SK-N-SH (cell line): ENCODE data around the gene SAMD4A. TPM values are rescaled to one million over a fixed set of nuclear protein-coding genes. Genes with fewer than 3 reads are reported as not detected.

Experiments used
- CTCF ChIA-PET: fragments of 300-600, 350-600 bp; formaldehyde crosslinking; extraction: SDS; loops from one replicate; lab custom pipeline; 2021; lab: Yijun Ruan, JAX
- POLR2A ChIA-PET: fragments of 350-600 bp; sonication (Branson Sonifier 250); formaldehyde crosslinking; extraction: SDS; loops from one replicate; lab custom pipeline; 2020; ENCODE audit warnings: antibody characterized with exemption, inconsistent platforms; lab: Yijun Ruan, JAX
- DNase-seq: peaks from one replicate; pipeline ENCODE4 v3.0.0; 2012
- H2AFZ ChIP-seq: fragments of 200-600 bp; sonication (generic); 2 replicates; pipeline ENCODE4 v1.8.1; 2016; ENCODE audit warnings: antibody characterized with exemption, mild to moderate bottlenecking, low read depth
- H3F3A ChIP-seq: fragments of 200-600 bp; sonication (generic); replicated peaks from 2 replicates; pipeline ENCODE3; 2016; ENCODE audit warnings: antibody characterized with exemption, mild to moderate bottlenecking; ENCODE audit not compliant: insufficient read depth
- H3K27ac ChIP-seq, 2 experiments: fragments of 200-500 bp in 1 of 2; fragments of 200-600 bp in 1 of 2; sonication (Bioruptor generic) in 1 of 2; sonication (generic), shearing (Covaris generic) in 1 of 2; 2 replicates each; pipeline versions ENCODE4 v1.5.1 to v1.6.1; 2014 to 2016; ENCODE audit warnings: low read depth in 2 of 2, inconsistent platforms in 1 of 2, low read length in 1 of 2, mild to moderate bottlenecking in 1 of 2, mixed read lengths in 1 of 2
- H3K27me3 ChIP-seq: fragments of 200-600 bp; sonication (generic), shearing (Covaris generic); 2 replicates; pipeline ENCODE4 v1.6.1; 2016; ENCODE audit warnings: mixed run types; ENCODE audit not compliant: insufficient read depth
- H3K36me3 ChIP-seq, 2 experiments: fragments of 200-500 bp in 1 of 2; fragments of 200-600 bp in 1 of 2; sonication (Bioruptor generic) in 1 of 2; sonication (generic) in 1 of 2; replicated peaks in 1 of 2; 2 replicates each; pipeline versions ENCODE3 to v1.5.1; 2014 to 2016; ENCODE audit warnings: low read length in 1 of 2, mild to moderate bottlenecking in 1 of 2; ENCODE audit not compliant: insufficient read depth in 2 of 2, control insufficient read depth in 1 of 2
- H3K4me1 ChIP-seq, 2 experiments: fragments of 200-500 bp in 1 of 2; fragments of 200-600 bp in 1 of 2; sonication (Bioruptor generic) in 1 of 2; sonication (generic), shearing (Covaris generic) in 1 of 2; 2 replicates each; pipeline versions ENCODE4 v1.5.1 to v1.6.1; 2014 to 2016; ENCODE audit warnings: low read depth in 1 of 2, low read length in 1 of 2, mixed run types in 1 of 2; ENCODE audit not compliant: insufficient read depth in 2 of 2, control insufficient read depth in 1 of 2
- H3K4me2 ChIP-seq: fragments of 200-600 bp; sonication (generic), shearing (Covaris generic); 2 replicates; pipeline ENCODE4 v1.6.1; 2017; ENCODE audit warnings: mixed run types
- H3K4me3 ChIP-seq, 2 experiments: fragments of 200-500 bp in 1 of 2; fragments of 200-600 bp in 1 of 2; sonication (Bioruptor generic) in 1 of 2; sonication (generic), shearing (Covaris generic) in 1 of 2; 2 replicates each; pipeline versions ENCODE4 v1.5.1 to v1.8.1; 2014 to 2016; ENCODE audit warnings: low read depth in 2 of 2, inconsistent platforms in 1 of 2, low read length in 1 of 2, mild to moderate bottlenecking in 1 of 2, mixed read lengths in 1 of 2, moderate library complexity in 1 of 2
- H3K79me2 ChIP-seq: fragments of 200-600 bp; sonication (generic); 2 replicates; pipeline ENCODE4 v1.8.1; 2017; ENCODE audit warnings: mild to moderate bottlenecking; ENCODE audit not compliant: insufficient read depth
- H3K9ac ChIP-seq: fragments of 200-600 bp; sonication (generic); 2 replicates; pipeline ENCODE4 v1.6.1; 2017; ENCODE audit warnings: mixed run types
- H3K9me2 ChIP-seq: fragments of 200-600 bp; sonication (generic); 2 replicates; pipeline ENCODE4 v1.6.1; 2017; ENCODE audit warnings: mixed run types
- H3K9me3 ChIP-seq: fragments of 200-600 bp; sonication (generic); 2 replicates; pipeline ENCODE4 v1.6.1; 2017; ENCODE audit warnings: mixed run types, mild to moderate bottlenecking, moderate library complexity
- H4K20me1 ChIP-seq: fragments of 200-600 bp; sonication (generic); 2 replicates; pipeline ENCODE4 v1.6.1; 2017; ENCODE audit warnings: mild to moderate bottlenecking, mixed run types; ENCODE audit not compliant: insufficient read depth
- EP300 ChIP-seq, 2 experiments: IDR thresholded peaks; 2 replicates each; pipeline versions ENCODE4 v1.4.0 to v1.6.1; 2012; ENCODE audit warnings: borderline replicate concordance in 1 of 2, low read depth in 1 of 2, low read length in 1 of 2
- EZH2phosphoT487 ChIP-seq: fragments of 200-600 bp; sonication (generic); IDR thresholded peaks from 2 replicates; pipeline ENCODE4 v1.6.1; 2017; ENCODE audit warnings: low read depth, mixed run types, mild to moderate bottlenecking, antibody characterized with exemption, moderate library complexity, borderline replicate concordance
- FOSL2 ChIP-seq: IDR thresholded peaks from 2 replicates; pipeline ENCODE4 v1.4.0; 2012; ENCODE audit warnings: low read depth, mild to moderate bottlenecking, moderate library complexity, borderline replicate concordance
- FOXJ3 ChIP-seq: sonication (generic); formaldehyde crosslinking; IDR thresholded peaks from 2 replicates; pipeline ENCODE4 v1.5.1; 2020; ENCODE audit warnings: mild to moderate bottlenecking, missing genetic modification reagents
- FOXM1 ChIP-seq: IDR thresholded peaks from 2 replicates; pipeline ENCODE4 v1.4.0; 2012; ENCODE audit warnings: low read depth, mild to moderate bottlenecking
- JUND ChIP-seq: IDR thresholded peaks from 2 replicates; pipeline ENCODE4 v1.4.0; 2012
- MEF2A ChIP-seq: IDR thresholded peaks from 2 replicates; pipeline ENCODE4 v1.4.0; 2012; ENCODE audit warnings: low read depth, borderline replicate concordance
- MXI1 ChIP-seq: IDR thresholded peaks from 2 replicates; pipeline ENCODE4 v1.6.1; 2012; ENCODE audit warnings: mild to moderate bottlenecking, low read depth, low read length, improper control_type of control experiment
- NFIC ChIP-seq: IDR thresholded peaks from 2 replicates; pipeline ENCODE4 v1.4.0; 2012; ENCODE audit warnings: borderline replicate concordance
- PBX3 ChIP-seq: IDR thresholded peaks from 2 replicates; pipeline ENCODE4; 2012
- POLR2AphosphoS5 ChIP-seq: IDR thresholded peaks from 2 replicates; pipeline ENCODE4 v1.6.1; 2012; ENCODE audit warnings: low read depth, low read length
- RAD21 ChIP-seq: IDR thresholded peaks from 2 replicates; pipeline ENCODE4 v1.6.1; 2012; ENCODE audit warnings: mild to moderate bottlenecking, low read length
- RCOR1 ChIP-seq: fragments of 150-350 bp; IDR thresholded peaks from 2 replicates; pipeline ENCODE4 v1.6.1; 2017; ENCODE audit warnings: antibody characterized with exemption, low read length
- RFX5 ChIP-seq: IDR thresholded peaks from 2 replicates; pipeline ENCODE4 v1.6.1; 2012; ENCODE audit warnings: mild to moderate bottlenecking, improper control_type of control experiment, low read length
- RXRA ChIP-seq: IDR thresholded peaks from 2 replicates; pipeline ENCODE4 v1.4.0; 2012; ENCODE audit warnings: low read depth, mild to moderate bottlenecking, borderline replicate concordance
- TAF1 ChIP-seq: IDR thresholded peaks from 2 replicates; pipeline ENCODE4 v1.6.1; 2012; ENCODE audit warnings: low read depth, mild to moderate bottlenecking, low read length, moderate library complexity, borderline replicate concordance
- TCF12 ChIP-seq: IDR thresholded peaks from 2 replicates; pipeline ENCODE4 v1.4.0; 2012
- TEAD4 ChIP-seq: IDR thresholded peaks from 2 replicates; pipeline ENCODE4 v1.4.0; 2012; ENCODE audit warnings: mild to moderate bottlenecking, borderline replicate concordance; ENCODE audit not compliant: insufficient read depth
- USF1 ChIP-seq: IDR thresholded peaks from 2 replicates; pipeline ENCODE4 v1.4.0; 2012; ENCODE audit warnings: low read depth, borderline replicate concordance
- WGBS: methylation state at CpG from one replicate; pipeline ENCODE4 v1.1.6; 2017; ENCODE audit warnings: low lambda C conversion rate; 5-methylcytosine and 5-hydroxymethylcytosine counted together
- polyA plus RNA-seq, 3 experiments: library from polyadenylated mRNA; depleted of rRNA; stranded (reverse); fragments of >200 nt; gene quantifications; 2 replicates each; pipeline ENCODE4 v1.2.3, GENCODE V29; 2012
- TF ChIP-seq, protein P1 (sequence below): fragments of 150-350 bp; IDR thresholded peaks from 2 replicates; pipeline ENCODE4 v1.6.1; 2017; ENCODE audit warnings: antibody characterized with exemption, low read length, low read depth, borderline replicate concordance
- TF ChIP-seq, protein P2 (sequence below): IDR thresholded peaks from 2 replicates; pipeline ENCODE4 v1.6.1; 2012; ENCODE audit warnings: mild to moderate bottlenecking, low read depth, low read length, moderate library complexity

The SAMD4A gene
- polyA plus RNA-seq, 1 of the 3 experiments (the other 2 are of a cell fraction) = 5.0 TPM

GRCh38 chr14:54653712-54654469, 87.0 kb downstream of the SAMD4A start:
- Histone ChIP-seq H3K27ac (peak overlapping the region in 1 of 2 experiments; percentile 97; a peak in 2 of 4 replicates), H2AFZ (no peak overlapping the region), H3K9me2 (no peaks in the 10 kb centered on the region), H3K9me3 (no peaks in the 10 kb centered on the region), H3K4me1 (peaks cover 7 to 50% of the 10 kb centered on the region in 2 experiments), H3K9ac (peak overlapping the region; percentile 4; the same call in 1 of the 2 replicates), H3K4me3 (no peak overlapping the region), H3F3A (peaks cover 43% of the 10 kb centered on the region), H3K27me3 (no peaks in the 10 kb centered on the region), H3K4me2 (peak overlapping the region; percentile 34), H3K36me3 (peaks cover 0 to 6% of the 10 kb centered on the region in 2 experiments), H4K20me1 (peaks cover 10% of the 10 kb centered on the region), H3K79me2 (peaks cover 92% of the 10 kb centered on the region)
- TF ChIP-seq MEF2A (no peak), RCOR1 (no peak), EP300 (IDR thresholded peaks at IDR 0.05; ENCODE audit: borderline replicate concordance in 1 of 2, low read depth in 1 of 2, low read length in 1 of 2) (peak in 1 of 2 experiments; percentile 37; a peak in 1 of 4 replicates), RXRA (peak; percentile 58; the same call in 1 of the 2 replicates), JUND (peak; percentile 24), TCF12 (peak; percentile 50; the same call in 1 of the 2 replicates), TAF1 (0 out of 2 replicates have a peak, but pooled peaks have one; percentile 13), NFIC (peak; percentile 15; the same call in 1 of the 2 replicates), PBX3 (peak; percentile 41; the same call in 1 of the 2 replicates)
- WGBS = 71% methylated on average over 11 of the region's 11 CpGs
- CTCF ChIA-PET = interaction anchor here (0.8 to 1.6 kb wide), 4 partner anchors 11 to 38 kb away, joined by 3 read pairs; no protein-coding TSS in a partner anchor
- POLR2A ChIA-PET = no interaction called here
- no peak for DNase-seq

GRCh38 chr14:54654605-54655004, 87.7 kb downstream of the SAMD4A start:
- Histone ChIP-seq H3K9ac (peak overlapping the region; percentile 4; the same call in 1 of the 2 replicates), H3K36me3 (peaks cover 0 to 6% of the 10 kb centered on the region in 2 experiments), H3K4me1 (peaks cover 7 to 45% of the 10 kb centered on the region in 2 experiments), H3K27me3 (no peaks in the 10 kb centered on the region), H3K9me2 (no peaks in the 10 kb centered on the region), H3K9me3 (no peaks in the 10 kb centered on the region), H2AFZ (no peak overlapping the region), H4K20me1 (peaks cover 13% of the 10 kb centered on the region), H3K4me3 (no peak overlapping the region), H3K27ac (peak overlapping the region in 1 of 2 experiments; percentile 97; a peak in 3 of 4 replicates), H3K4me2 (peak overlapping the region; percentile 34), H3F3A (peaks cover 36% of the 10 kb centered on the region), H3K79me2 (peaks cover 92% of the 10 kb centered on the region)
- CTCF ChIA-PET = interaction anchor here (0.8 to 1.6 kb wide), 5 partner anchors 12 to 120 kb away, joined by 3 to 4 read pairs (median 3); no protein-coding TSS in a partner anchor
- DNase-seq = no peak
- POLR2A ChIA-PET = no interaction called here
- WGBS = 96% methylated on average over 2 of the region's 2 CpGs
- TF ChIP-seq TEAD4 (no peak), NFIC (no peak), FOSL2 (no peak), TAF1 (no peak), MXI1 (no peak), RFX5 (no peak), FOXJ3 (CRISPR knock-in tag) (no peak), EZH2phosphoT487 (no peak), FOXM1 (no peak), POLR2AphosphoS5 (no peak), TCF12 (no peak), RAD21 (no peak), USF1 (no peak)
- TF ChIP-seq, protein P1, sequence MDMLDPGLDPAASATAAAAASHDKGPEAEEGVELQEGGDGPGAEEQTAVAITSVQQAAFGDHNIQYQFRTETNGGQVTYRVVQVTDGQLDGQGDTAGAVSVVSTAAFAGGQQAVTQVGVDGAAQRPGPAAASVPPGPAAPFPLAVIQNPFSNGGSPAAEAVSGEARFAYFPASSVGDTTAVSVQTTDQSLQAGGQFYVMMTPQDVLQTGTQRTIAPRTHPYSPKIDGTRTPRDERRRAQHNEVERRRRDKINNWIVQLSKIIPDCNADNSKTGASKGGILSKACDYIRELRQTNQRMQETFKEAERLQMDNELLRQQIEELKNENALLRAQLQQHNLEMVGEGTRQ = no peak
- TF ChIP-seq, protein P2, sequence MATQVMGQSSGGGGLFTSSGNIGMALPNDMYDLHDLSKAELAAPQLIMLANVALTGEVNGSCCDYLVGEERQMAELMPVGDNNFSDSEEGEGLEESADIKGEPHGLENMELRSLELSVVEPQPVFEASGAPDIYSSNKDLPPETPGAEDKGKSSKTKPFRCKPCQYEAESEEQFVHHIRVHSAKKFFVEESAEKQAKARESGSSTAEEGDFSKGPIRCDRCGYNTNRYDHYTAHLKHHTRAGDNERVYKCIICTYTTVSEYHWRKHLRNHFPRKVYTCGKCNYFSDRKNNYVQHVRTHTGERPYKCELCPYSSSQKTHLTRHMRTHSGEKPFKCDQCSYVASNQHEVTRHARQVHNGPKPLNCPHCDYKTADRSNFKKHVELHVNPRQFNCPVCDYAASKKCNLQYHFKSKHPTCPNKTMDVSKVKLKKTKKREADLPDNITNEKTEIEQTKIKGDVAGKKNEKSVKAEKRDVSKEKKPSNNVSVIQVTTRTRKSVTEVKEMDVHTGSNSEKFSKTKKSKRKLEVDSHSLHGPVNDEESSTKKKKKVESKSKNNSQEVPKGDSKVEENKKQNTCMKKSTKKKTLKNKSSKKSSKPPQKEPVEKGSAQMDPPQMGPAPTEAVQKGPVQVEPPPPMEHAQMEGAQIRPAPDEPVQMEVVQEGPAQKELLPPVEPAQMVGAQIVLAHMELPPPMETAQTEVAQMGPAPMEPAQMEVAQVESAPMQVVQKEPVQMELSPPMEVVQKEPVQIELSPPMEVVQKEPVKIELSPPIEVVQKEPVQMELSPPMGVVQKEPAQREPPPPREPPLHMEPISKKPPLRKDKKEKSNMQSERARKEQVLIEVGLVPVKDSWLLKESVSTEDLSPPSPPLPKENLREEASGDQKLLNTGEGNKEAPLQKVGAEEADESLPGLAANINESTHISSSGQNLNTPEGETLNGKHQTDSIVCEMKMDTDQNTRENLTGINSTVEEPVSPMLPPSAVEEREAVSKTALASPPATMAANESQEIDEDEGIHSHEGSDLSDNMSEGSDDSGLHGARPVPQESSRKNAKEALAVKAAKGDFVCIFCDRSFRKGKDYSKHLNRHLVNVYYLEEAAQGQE = no peak
